NCI-H2227 treated with DMSO at 0.1 percent for 48 hours (cell line): ENCODE results near the gene PSMG4.

ENCODE experiments used
- DNase-seq: peaks from one replicate; lab custom pipeline; 2025; lab: John Stamatoyannopoulos, UW

Gene PSMG4

GRCh38 chr6:3251462-3252314, 7.1 kb upstream of the PSMG4 start:
- DNase-seq, result peak; percentile 84

DNA sequence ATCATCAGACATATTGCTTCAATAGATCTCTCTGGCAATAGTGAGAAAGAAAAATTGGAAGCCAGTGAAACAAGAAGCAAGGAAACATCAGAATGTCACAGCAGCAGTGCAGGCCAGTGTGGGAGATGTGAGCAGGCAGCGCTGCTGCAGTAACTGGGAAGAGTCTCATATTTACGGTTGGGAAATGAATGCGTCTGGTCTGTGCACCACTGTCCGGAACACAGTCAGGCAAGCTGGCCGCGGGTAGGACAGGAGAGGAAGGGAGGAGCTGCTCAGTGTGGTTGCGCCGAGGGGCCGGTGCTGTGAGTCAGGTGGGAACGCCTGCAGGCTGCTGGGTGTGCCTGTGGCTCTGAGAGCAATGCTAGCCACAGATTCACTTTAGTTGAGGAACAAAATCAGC, 6.4 kb upstream of the PSMG4 start:
- DNase-seq, result peak; percentile 55

GRCh38 chr6:3252861-3253596, 5.7 kb upstream of the PSMG4 start:
- no peak for DNase-seq

DNA sequence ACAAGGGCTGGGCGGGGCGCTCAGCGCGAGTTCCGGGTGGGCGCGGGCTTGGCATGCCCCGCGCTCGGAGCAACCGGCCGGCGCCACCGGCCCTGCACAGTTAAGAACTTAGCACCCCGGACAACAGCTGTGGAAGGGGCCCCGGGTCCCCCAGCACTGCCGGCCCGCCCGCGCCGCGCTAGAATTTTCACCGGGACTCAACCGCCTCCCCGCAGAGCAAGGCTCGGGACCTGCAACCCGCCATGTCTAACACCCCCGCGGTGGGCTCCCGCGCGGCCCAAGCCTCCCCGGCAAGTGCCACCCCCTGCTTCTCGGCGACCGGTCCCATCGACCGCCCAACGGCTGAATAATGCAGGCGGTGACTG, 5.2 kb upstream of the PSMG4 start:
- no peak for DNase-seq

- DNase-seq, result no peak
These were observed 546 bp upstream of the PSMG4 start for GRCh38 chr6:3258201-3258600.

GRCh38 chr6:3259491-3259958, 778 bp downstream of the PSMG4 start:
- peak; percentile 50 for DNase-seq

DNA sequence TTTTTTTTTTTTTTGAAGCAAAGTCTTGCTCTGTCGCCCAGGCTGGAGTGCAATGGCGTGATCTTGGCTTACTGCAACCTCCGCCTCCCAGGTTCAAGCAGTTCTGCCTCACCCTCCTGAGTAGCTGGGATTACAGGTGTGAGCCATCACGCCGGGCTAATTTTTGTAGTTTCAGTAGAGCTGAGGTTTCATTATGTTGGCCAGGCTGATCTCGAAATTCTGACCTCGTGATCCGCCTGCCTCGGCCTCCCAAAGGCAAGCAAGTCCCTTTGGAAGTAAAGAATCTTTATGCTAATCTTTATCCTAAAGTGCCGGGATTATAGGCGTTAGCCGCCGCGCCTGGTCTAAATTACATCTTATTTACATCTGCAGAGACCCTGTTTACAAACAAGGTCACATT, 1.5 kb downstream of the PSMG4 start:
- no peak for DNase-seq

DNA sequence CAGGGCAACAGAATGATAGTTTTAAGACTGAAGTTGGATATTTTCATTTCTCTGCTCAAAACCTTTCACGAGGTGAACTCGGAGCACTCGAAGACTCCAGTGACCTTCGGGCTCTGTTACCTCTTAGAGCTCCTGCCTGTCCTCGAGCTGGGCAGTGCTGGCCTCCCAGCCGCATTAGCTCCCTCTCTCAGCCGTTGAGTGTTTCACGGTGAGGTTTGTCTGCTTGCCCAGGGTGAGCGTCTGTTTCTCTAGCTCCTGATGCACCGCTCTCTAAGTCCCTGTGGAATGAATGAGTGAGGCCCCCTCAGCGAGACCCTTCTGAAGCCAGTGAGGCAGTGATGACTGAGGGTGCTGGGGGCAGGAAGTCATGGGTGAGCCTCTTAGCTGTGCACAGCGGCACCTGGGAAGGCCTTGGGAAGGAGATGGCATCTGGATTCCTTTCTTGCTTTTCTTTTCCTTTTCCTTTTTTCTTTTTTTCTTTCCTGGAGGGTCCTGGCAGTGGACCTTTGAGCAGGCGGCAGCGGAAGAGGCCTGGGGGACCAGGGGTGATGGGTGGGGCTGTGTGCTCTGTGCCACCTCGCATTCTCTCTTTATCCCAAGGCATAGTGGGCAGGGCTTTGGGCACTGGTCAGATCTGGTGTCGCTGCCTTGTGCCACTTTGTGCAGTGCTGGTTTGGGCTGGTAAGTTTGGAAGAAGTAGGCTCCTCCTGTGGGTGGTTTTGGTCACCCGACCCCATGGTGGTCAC, 2.2 kb downstream of the PSMG4 start:
- no peak for DNase-seq

- DNase-seq, result no peak
These were observed 2.7 kb downstream of the PSMG4 start for GRCh38 chr6:3261518-3261820.

- DNase-seq, result no peak
These were observed 3.2 kb downstream of the PSMG4 start for GRCh38 chr6:3261921-3262320.

DNA sequence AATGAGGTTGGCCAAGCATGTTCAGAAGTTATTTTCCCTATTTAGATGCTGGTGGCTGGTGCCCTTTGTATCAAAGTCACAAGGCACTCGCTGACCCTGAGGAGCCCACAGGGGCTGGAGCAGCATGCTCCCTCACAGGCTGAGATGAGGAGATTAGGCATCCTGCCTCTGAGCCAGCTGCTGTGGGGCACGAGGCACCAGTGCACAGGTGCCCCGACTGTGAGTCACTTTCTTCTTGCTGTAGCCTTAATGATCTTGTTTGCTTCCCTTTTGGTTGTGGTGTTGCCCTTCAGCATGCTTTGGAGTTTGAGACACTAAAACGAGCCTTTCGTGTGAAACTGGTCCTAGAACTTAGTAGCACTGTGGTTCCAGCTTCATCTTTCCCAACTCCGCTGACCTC, 4.3 kb downstream of the PSMG4 start:
- no peak for DNase-seq

- no peak for DNase-seq
These were observed 5.6 kb downstream of the PSMG4 start for GRCh38 chr6:3264356-3264755.

GRCh38 chr6:3265671-3266070, 6.9 kb downstream of the PSMG4 start:
- no peak for DNase-seq

GRCh38 chr6:3266170-3266569, 7.4 kb downstream of the PSMG4 start:
- DNase-seq, result no peak

DNA sequence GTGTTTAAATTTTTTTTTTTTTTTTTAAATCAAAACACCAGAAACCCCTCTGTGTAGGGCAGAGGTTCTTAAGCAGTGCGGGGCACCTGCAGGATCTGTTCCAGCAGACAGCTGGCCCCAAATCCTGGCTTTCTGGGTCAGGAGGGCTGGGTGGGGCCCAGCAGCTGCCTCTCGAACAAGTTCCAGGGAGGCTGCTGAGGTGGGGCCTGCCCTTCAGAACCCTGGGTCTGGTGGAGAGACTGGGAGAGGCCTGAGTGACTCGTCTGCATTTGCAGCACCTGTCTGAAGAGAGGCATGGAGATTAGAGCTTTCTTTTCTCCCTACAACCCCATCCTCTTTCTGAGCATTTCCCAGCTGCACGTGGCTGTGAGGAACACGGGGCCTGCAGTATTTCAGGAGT, 8.4 kb downstream of the PSMG4 start:
- no peak for DNase-seq

DNA sequence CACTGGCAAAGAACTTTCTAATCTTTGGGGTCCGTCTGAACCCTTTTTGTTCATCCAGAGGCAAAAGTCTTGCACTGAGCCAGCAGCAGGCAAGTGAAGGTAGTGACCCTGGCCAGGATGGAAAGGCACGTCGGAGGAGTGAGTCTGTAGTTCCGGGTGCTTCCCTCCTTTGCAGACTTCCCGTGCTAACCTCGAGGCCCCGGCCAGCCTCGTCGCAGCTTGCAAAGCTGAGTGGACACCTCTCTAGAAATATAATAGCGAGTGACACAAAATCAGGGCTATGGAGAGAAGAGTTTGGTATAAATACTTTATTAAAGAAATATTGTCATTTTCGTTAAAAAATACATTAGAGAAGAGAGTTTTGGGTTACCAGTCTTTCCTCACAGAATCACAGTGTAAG, 9.9 kb downstream of the PSMG4 start:
- DNase-seq, result no peak

DNA sequence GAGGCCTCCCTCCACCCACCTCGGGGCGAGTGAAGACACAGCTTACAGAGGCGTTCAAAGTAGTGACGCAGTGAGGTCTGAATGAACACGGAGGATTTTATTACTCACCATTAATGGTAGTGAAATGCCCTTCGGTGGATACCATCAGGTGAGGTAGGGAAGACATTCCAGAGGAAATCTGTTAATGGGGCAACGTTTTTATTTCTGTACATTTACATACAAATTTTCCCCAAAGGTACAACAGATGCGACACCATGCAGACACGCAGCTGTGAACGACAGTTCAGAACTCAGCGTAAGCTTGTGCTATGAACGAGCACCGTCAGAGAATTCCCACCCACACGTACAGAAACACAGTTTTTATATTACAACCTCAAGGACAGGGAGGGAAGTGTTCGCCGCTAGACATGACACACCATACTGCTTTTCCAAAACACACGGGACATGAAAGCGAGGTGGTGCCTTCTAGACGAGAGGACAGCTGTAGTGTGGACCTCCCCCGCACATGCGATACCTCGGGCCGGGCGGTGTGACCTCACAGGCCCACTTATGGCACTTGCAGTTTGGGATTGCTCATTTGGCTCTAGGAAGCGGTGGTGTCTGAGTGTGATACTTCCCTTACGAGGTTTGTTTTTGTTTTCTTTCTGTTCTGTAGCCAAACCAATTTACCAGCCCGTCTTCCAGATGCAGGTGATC, 10.7 kb downstream of the PSMG4 start:
- no peak for DNase-seq

- no peak for DNase-seq
These were observed 11.5 kb downstream of the PSMG4 start for GRCh38 chr6:3270258-3270657.

DNA sequence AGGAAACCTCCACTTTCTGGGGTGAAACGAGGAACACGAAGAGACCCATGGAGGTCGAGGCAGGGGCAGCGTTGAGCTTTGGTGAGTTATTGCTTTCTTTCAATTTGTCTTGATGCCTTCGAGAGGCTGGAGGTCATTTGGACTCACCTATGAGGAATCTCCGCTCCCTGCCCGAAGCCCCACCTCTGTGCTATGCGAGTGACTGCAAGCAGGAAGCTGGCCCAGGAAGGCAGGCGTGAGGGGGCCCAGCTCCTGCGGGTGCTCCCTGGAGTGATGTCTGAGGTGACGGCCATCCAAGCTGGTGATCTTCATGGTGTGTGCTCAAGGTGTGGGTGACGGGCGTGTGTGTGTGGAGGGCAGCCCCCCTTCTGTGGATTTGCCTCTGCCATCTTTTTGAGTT, 13.0 kb downstream of the PSMG4 start:
- DNase-seq, result no peak

DNA sequence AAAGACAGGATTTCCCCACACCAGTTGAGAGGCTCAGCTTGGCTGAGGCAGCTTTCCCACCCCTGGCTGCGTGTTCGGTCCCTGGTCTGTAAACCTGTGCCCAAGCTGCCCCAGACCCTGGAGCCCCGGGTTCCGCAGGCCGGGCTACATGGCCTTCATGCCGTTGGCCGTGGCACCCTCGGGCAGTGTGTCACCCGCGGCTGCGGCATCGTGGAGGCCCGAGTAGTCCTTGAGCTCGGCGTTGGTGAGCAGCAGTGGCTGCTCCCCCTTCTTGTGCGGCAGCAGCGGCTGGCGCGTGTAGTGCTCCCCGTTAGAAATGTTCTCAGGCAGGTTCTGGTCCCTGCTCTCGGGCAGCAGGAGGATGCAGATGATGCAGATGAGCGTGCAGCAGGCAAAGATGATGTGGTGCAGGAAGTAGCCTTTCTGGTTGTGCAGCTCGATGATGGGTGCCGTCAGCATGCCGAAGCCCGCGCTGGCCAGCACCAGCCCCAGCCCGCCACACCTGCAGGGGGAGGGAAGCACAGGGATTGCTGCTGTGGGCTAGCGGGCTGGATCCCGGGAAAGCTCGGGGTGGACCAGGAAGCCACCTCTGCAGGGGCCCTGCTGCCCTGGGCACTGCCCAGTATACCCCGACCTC, 14.3 kb downstream of the PSMG4 start:
- no peak for DNase-seq

DNA sequence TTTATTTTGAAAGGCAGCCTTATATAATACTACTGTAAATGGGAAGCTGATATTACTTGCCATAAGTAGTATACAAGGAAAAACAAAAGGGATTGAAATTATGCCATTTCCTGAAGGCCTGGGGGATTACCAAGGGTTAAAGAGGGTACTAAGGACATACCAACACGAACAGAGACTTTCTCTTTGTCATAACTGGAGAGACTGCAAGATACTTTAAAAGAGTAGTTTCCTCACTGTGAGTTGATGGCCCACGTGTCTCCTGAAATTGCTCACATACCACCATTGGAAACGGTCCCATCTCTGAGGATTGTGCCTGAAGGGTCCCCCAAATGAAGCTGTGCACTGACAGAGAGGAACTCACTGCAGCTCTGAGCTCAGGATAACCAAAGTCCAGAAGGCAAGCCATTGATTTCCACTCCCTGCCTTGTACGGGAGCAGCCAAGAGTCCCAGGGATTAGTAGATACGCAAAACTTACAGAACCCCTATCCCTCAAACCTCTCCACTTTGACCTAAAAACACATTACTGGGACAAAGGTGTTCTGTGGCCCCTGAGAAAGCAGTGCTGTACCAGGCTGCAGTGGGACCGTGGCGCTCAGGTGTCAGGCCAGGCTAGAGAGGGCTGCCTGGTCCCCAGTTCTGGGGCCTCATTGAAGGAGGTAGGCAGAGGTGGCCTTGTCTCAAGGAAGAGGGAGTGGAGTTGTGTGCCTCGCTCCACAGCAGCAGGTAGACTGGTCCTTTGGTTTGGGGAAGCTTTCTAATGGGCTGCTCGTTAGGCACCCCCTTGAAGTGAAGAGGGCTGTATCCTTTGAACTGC, 15.2 kb downstream of the PSMG4 start:
- no peak for DNase-seq
